Epithelial cell of esophagus (primary cell): ENCODE data around the gene RTKN.
A peak's percentile ranks its signal among the peaks of the same experiment; 100 is the strongest.

Experiments used
- DNase-seq: peaks from one replicate; pipeline ENCODE4 v3.0.0; 2010; ENCODE audit warnings: low read depth
- H3K4me3 ChIP-seq: 2 replicates; pipeline ENCODE4 v1.5.1; 2011; ENCODE audit warnings: mild to moderate bottlenecking, low read length, control low read depth
- TF ChIP-seq, protein P1 (sequence below): IDR thresholded peaks from 2 replicates; pipeline ENCODE4 v1.5.1; 2011; ENCODE audit warnings: low read depth, mild to moderate bottlenecking, low read length, control low read depth, inconsistent platforms; ENCODE audit not compliant: insufficient read depth; ENCODE audit errors: missing control alignments

RTKN gene

GRCh38 chr2:74481961-74482800, 40.4 kb upstream of the RTKN start:
- peak overlapping the region; percentile 97 for H3K4me3 ChIP-seq
- TF ChIP-seq, protein P1, sequence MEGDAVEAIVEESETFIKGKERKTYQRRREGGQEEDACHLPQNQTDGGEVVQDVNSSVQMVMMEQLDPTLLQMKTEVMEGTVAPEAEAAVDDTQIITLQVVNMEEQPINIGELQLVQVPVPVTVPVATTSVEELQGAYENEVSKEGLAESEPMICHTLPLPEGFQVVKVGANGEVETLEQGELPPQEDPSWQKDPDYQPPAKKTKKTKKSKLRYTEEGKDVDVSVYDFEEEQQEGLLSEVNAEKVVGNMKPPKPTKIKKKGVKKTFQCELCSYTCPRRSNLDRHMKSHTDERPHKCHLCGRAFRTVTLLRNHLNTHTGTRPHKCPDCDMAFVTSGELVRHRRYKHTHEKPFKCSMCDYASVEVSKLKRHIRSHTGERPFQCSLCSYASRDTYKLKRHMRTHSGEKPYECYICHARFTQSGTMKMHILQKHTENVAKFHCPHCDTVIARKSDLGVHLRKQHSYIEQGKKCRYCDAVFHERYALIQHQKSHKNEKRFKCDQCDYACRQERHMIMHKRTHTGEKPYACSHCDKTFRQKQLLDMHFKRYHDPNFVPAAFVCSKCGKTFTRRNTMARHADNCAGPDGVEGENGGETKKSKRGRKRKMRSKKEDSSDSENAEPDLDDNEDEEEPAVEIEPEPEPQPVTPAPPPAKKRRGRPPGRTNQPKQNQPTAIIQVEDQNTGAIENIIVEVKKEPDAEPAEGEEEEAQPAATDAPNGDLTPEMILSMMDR = no peak
- DNase-seq = peak; percentile 39

DNA sequence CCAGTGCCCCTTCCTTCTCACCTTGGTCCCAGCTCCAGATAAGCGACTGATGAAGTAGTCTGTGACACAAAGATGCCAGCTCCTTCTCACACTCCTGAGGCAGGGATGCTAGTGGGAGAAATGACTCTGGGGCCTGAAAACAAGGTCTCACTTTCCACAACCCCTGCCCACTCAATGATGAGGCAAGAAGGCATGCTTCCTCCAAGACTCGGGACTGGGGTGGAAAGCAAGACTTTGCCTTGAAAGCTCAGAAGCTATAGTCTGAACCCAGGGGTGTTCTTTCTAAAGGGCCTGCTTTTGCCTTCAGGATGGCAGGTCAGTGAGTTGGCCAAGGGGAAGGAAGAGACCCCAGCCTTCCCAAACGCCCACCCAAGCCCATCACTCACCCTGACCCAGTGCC, 39.7 kb upstream of the RTKN start:
- DNase-seq = no peak
- TF ChIP-seq, protein P1 = no peak
- H3K4me3 ChIP-seq = peak overlapping the region; percentile 97

GRCh38 chr2:74474899-74475298, 33.2 kb upstream of the RTKN start:
- DNase-seq = no peak
- H3K4me3 ChIP-seq = no peak overlapping the region
- TF ChIP-seq, protein P1 = peak; percentile 35

DNA sequence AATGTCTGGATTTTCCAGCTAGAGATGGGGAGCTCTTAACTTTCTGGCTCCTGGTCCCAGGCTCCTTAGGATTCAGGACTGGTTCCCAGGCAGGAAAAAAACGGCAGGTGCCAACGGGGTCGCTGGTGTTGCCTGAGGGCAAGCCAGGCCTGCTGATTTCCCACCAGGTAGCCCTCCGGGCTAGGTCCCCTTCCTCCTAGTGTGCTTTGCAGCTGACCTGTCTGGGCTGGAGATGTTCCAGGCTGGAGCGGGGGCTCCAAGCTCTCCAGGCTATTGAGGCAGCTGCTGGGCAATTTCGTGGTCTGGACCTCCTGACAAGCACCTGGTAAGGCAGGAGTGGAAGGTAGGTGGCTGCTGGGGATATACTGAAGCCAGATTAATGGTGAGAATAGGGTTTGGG, 32.7 kb upstream of the RTKN start:
- H3K4me3 ChIP-seq = no peak overlapping the region
- TF ChIP-seq, protein P1 = no peak
- DNase-seq = no peak

DNA sequence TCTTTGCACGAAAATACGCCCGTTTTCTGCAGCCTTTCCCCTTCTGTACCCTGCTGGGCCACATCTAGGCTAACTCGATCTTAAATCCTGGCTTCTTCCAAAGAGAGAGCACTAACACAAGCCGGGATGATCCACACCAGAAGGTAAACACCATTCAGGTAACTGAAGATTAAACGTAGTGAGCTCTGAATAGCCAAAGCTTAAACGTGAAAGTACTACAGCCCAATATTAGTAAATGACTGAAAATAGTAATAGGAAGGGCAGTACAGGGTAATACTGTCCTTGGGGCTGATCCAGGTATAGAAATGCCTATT, 31.2 kb upstream of the RTKN start:
- TF ChIP-seq, protein P1 = no peak
- no peak for DNase-seq

DNA sequence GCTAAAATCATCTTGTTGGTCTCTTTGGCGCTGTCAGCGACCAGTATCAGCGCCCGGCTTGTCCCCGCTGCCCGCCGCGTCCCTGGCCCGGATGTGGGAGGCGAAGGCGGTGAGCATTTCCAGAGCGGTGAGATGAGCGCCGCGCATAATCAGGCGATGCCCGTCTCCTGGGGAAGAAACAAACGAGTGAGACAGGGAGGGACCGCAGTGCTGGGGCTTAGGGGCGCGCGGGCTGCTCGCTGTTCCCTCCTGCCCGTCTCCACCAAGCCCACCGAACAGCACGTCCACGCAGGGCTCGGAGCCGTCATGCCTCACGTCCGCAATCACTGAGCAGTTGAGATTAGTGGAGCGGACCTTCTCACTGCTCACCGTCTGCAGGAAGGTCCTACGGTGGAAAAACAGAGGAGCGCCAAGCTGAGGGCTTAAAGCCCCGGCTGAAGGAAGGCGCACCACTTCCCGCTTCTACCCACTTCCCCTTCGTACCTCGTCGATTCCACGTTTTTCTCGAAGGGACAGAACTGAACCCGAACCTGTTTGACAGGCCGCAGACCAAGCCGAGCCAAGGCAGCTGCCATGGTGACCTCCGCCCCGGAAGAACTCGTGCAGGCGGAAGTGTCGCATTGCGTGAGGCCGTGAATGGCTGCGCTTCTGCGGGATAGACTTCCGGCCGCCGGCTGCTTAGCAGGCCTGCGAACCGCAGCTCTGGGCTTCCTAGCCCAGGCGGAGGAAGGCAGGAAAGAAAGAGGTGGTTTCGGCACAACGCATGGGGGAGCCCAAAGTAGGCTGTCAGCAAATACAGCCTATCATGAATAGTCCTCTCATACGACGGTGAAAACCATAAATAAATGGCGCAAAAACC, 30.6 kb upstream of the RTKN start, which contains the start of gene MRPL53:
MRPL53 (minus strand) TSS at position 595 of the 859 bp plus-strand sequence; CDS start at position 575, 20 bp downstream.
- peak within 1 kb of the TSS; percentile 75 for H3K4me3 ChIP-seq
- DNase-seq = peak; percentile 95
- TF ChIP-seq, protein P1 = no peak

More for the DNA sequence above, 31.2 kb upstream of the RTKN start:
- H3K4me3 ChIP-seq = peak overlapping the region; percentile 75
